Lung (tissue), 12 donors: ENCODE data around the gene RBP3. TPM values are rescaled to one million over a fixed set of nuclear protein-coding genes. Genes with fewer than 3 reads are reported as not detected.

ENCODE experiments used
- ATAC-seq: fragments of 200-7000 bp; cut with Tn5 transposase; one replicate; pipeline ENCODE4 v1.9.1; 2020; ENCODE audit warnings: moderate number of reproducible peaks; ENCODE audit not compliant: insufficient read depth, low FRiP score
- DNase-seq, 3 donors: peaks; one replicate each; pipeline ENCODE4 v3.0.0-alpha.2; 2013 to 2017
- H3K27ac ChIP-seq, 2 donors: one replicate each; pipeline ENCODE4 v1.5.1; 2013; ENCODE audit warnings: mild to moderate bottlenecking in 2 of 2, moderate library complexity in 2 of 2, control low read depth in 1 of 2, inconsistent platforms in 1 of 2, low read depth in 1 of 2, low read length in 1 of 2
- H3K27me3 ChIP-seq, 3 donors: one replicate each; pipeline ENCODE4 v1.5.1; 2013; ENCODE audit warnings: low read length in 2 of 3; ENCODE audit not compliant: control insufficient read depth in 3 of 3, insufficient read depth in 3 of 3
- H3K36me3 ChIP-seq, 4 donors: one replicate each; pipeline ENCODE4 v1.5.1; 2013; ENCODE audit warnings: low read length in 4 of 4, mild to moderate bottlenecking in 1 of 4, moderate library complexity in 1 of 4; ENCODE audit not compliant: control insufficient read depth in 4 of 4, insufficient read depth in 4 of 4
- H3K4me1 ChIP-seq, 5 donors: one replicate each; pipeline ENCODE4 v1.5.1; 2013; ENCODE audit warnings: low read length in 5 of 5, mild to moderate bottlenecking in 2 of 5, moderate library complexity in 1 of 5; ENCODE audit not compliant: control insufficient read depth in 5 of 5, insufficient read depth in 5 of 5
- H3K4me3 ChIP-seq: one replicate; pipeline ENCODE4 v1.5.1; 2013; ENCODE audit warnings: mild to moderate bottlenecking, control low read depth, moderate library complexity
- H3K9ac ChIP-seq, 2 donors: one replicate each; pipeline ENCODE4 v1.5.1; 2013; ENCODE audit warnings: low read length in 2 of 2, control low read depth in 1 of 2; ENCODE audit not compliant: insufficient read depth in 1 of 2
- H3K9me3 ChIP-seq, 4 donors: one replicate each; pipeline ENCODE4 v1.5.1; 2013; ENCODE audit warnings: low read length in 3 of 4, mild to moderate bottlenecking in 1 of 4, moderate library complexity in 1 of 4; ENCODE audit not compliant: control insufficient read depth in 4 of 4, insufficient read depth in 3 of 4
- WGBS, 2 donors: extraction: QIAGEN DNeasy Blood & Tissue Kit; methylation state at CpG; one replicate each; pipeline ENCODE4 v1.1.7; 2013; 5-methylcytosine and 5-hydroxymethylcytosine counted together
- polyA plus RNA-seq, 2 donors: library from polyadenylated mRNA; stranded (reverse); fragments of 200-250 nt; gene quantifications; one replicate each; pipeline ENCODE4 v1.2.1, GENCODE V29; 2013
- total RNA-seq, 2 donors: library from RNA; depleted of rRNA in 1 of 2; stranded (reverse); fragments of >200 nt in 1 of 2; gene quantifications; one replicate each; pipeline ENCODE4 v1.2.1, GENCODE V29; 2014 to 2021
- TF ChIP-seq, protein P1 (sequence below): IDR thresholded peaks from 2 replicates; pipeline ENCODE4 v1.5.1; 2012; ENCODE audit warnings: mild to moderate bottlenecking; ENCODE audit errors: control extremely low read depth, extremely low read depth
- donor health status: control.
- donor health status: control.
- donor health status: Bipolar disorder and iron deficiency.
- donor health status: healthy.
- donor health status: DM: yes; HTN: yes; CAD: no.

Gene RBP3
- total and polyA plus RNA-seq, 4 donors: 0.01 TPM; not detected in 3

DNA sequence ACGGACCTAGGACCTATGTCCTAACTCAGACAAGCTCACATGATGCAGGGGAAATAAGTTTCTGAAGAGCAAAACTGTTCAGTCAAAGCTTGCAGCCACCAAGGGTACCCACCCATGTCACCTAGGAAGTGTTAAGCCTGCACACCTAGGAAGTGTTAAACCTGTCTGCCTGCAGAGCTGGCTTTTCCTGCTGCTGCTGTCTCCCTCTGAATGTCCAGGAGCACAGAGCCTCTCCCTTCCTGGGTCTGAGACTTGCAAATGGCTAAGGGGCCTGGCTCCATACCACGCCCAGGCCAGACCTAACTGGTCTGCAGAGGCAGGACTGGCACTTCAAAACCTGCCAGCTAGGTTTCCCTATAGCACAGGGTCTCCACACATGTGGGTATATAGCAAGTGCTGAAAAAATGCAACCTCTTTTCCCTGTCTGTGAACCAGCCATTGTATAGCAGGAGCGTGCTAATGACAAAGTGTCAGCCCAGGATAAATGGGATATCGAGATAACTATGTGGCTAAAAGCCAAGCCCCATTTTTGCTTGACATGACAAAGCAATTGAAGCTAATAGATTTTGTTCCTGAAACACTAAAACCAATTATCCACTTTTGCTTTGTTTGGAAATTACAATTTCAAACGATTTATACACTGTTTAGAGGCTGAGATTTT lies 24.4 kb upstream of the RBP3 start:
- Histone ChIP-seq H3K27me3 (no peaks in the 10 kb centered on the region), H3K4me3 (no peak overlapping the region), H3K9ac (no peak overlapping the region), H3K4me1 (peaks cover 0 to 31% (median 4%) of the 10 kb centered on the region in 5 donors), H3K9me3 (peaks cover 0 to 2% (median 0%) of the 10 kb centered on the region in 4 donors), H3K36me3 (no peaks in the 10 kb centered on the region), H3K27ac (no peak overlapping the region)
- WGBS, 2 donors: 56 to 71% methylated on average over 5 of the region's 5 CpGs
- ATAC-seq (no peak), DNase-seq (no peak)
- TF ChIP-seq, protein P1, sequence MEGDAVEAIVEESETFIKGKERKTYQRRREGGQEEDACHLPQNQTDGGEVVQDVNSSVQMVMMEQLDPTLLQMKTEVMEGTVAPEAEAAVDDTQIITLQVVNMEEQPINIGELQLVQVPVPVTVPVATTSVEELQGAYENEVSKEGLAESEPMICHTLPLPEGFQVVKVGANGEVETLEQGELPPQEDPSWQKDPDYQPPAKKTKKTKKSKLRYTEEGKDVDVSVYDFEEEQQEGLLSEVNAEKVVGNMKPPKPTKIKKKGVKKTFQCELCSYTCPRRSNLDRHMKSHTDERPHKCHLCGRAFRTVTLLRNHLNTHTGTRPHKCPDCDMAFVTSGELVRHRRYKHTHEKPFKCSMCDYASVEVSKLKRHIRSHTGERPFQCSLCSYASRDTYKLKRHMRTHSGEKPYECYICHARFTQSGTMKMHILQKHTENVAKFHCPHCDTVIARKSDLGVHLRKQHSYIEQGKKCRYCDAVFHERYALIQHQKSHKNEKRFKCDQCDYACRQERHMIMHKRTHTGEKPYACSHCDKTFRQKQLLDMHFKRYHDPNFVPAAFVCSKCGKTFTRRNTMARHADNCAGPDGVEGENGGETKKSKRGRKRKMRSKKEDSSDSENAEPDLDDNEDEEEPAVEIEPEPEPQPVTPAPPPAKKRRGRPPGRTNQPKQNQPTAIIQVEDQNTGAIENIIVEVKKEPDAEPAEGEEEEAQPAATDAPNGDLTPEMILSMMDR: no peak

DNA sequence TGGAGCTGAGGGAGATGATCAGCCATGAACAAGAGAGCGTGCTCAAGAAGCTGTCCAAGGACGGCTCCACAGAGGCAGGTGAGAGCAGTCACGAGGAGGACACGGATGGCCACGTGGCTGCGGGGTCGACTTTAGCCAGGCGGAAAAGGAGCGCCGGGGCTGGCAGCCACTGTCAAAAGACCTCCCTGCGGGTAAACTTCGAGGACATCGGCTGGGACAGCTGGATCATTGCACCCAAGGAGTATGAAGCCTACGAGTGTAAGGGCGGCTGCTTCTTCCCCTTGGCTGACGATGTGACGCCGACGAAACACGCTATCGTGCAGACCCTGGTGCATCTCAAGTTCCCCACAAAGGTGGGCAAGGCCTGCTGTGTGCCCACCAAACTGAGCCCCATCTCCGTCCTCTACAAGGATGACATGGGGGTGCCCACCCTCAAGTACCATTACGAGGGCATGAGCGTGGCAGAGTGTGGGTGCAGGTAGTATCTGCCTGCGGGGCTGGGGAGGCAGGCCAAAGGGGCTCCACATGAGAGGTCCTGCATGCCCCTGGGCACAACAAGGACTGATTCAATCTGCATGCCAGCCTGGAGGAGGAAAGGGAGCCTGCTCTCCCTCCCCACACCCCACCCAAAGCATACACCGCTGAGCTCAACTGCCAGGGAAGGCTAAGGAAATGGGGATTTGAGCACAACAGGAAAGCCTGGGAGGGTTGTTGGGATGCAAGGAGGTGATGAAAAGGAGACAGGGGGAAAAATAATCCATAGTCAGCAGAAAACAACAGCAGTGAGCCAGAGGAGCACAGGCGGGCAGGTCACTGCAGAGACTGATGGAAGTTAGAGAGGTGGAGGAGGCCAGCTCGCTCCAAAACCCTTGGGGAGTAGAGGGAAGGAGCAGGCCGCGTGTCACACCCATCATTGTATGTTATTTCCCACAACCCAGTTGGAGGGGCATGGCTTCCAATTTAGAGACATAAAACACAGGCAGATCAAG lies 22.6 kb upstream of the RBP3 start:
- no peak for ATAC-seq
- no peak overlapping the region for H3K4me3 ChIP-seq
- 94% methylated on average over 30 of the region's 30 CpGs for WGBS, 2 donors
- peak in 1 of 3 donors; percentile 10 for DNase-seq
- TF ChIP-seq, protein P1: no peak
- no peak overlapping the region for H3K27ac ChIP-seq
- H3K27me3 ChIP-seq: no peaks in the 10 kb centered on the region
- H3K9me3 ChIP-seq: peaks cover 0 to 2% (median 0%) of the 10 kb centered on the region in 4 donors
- no peak overlapping the region for H3K9ac ChIP-seq
- no peaks in the 10 kb centered on the region for H3K36me3 ChIP-seq
- peaks cover 0 to 31% (median 4%) of the 10 kb centered on the region in 5 donors for H3K4me1 ChIP-seq

DNA sequence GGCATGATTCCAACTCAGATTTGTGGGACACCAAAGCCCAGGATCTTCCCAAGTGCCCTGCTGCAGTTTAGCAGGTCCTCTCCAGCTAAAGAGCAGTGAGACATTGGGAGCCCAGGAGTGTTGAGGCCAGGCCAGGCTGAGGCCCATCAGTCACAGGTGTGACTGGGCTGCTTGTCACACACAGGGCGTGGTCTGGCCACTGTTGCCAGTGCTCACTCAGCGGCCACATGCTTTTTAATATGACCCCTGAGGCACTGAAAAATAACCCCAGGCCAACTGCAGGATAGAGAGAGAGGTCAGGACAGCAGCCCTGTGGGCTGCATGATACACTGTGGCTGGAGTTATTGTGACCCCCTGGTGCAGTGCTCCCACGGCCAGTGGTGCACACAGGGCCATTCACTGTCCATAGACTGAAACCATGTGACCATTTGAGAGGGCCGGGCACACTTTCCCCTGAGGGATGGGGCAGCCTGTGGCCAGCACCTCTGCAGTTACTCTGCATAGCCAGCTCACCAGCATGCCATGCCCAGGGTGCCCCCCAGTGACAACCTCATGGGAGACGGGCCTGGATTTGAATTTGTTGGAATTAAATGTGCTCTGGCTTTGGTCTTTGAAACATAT lies 21.7 kb upstream of the RBP3 start:
- H3K9ac ChIP-seq: no peak overlapping the region
- no peaks in the 10 kb centered on the region for H3K36me3 ChIP-seq
- TF ChIP-seq, protein P1: no peak
- ATAC-seq (no peak), DNase-seq (no peak)
- peaks cover 0 to 2% (median 0%) of the 10 kb centered on the region in 4 donors for H3K9me3 ChIP-seq
- H3K27ac ChIP-seq: no peak overlapping the region
- no peak overlapping the region for H3K4me3 ChIP-seq
- peaks cover 0 to 26% (median 4%) of the 10 kb centered on the region in 5 donors for H3K4me1 ChIP-seq
- WGBS, 2 donors: 71 to 93% methylated on average over 5 of the region's 5 CpGs
- no peaks in the 10 kb centered on the region for H3K27me3 ChIP-seq
